ENCODE data around the gene SIN3A. TPM values are rescaled to one million over a fixed set of nuclear protein-coding genes. Genes with fewer than 3 reads are reported as not detected.
"Not testable (repeated sequence)": the region's sequence is repeated elsewhere in the genome, so short reads cannot be mapped to it uniquely, and the experiment has no call there.

SIN3A gene
- total and polyA plus RNA-seq, 9 of the 15 experiments (the other 6 are each of a cell fraction or from before 2014, with no cell fraction given) = 11.1 to 70.3 (median 25.3) TPM

GRCh38 chr15:75446151-75446550 lies 5.3 kb downstream of the SIN3A start:
- no TSS peak for BruUV-seq (replicated peaks)
- no peak for TF ChIP-seq PTBP1 (IDR thresholded peaks at IDR 0.05; ENCODE audit: low read depth, low read length)
- no peak for TF ChIP-seq MCM7 (IDR thresholded peaks at IDR 0.05)
- H3K27ac ChIP-seq (ENCODE audit: extremely low read depth, low read depth, low read length) = no peak overlapping the region
- peaks cover 18 to 20% of the 10 kb centered on the region in 2 experiments for H3K4me1 ChIP-seq (replicated peaks in 1 of 2; ENCODE audit: control insufficient read depth in 2 of 2, insufficient read depth in 2 of 2, low read length in 2 of 2)
- H4K20me1 ChIP-seq (replicated peaks; ENCODE audit: control insufficient read depth, insufficient read depth, low read length) = peaks cover 25% of the 10 kb centered on the region
- ATAC-seq = no peak
- DNase-seq (ENCODE audit: extremely low read depth in 1 of 4, low spot score in 3 of 4) = no peak
- peaks cover 41% of the 10 kb centered on the region for H3K36me3 ChIP-seq (ENCODE audit: control insufficient read depth, insufficient read depth, low read length)
- POLR2A ChIA-PET = interaction anchor here (0.6 to 1.4 kb wide), 6 partner anchors 9 to 103 kb away, joined by 3 to 5 read pairs (median 3); no protein-coding TSS in a partner anchor
- no peak overlapping the region for H3K4me3 ChIP-seq
- H3K4me2 ChIP-seq (ENCODE audit: insufficient read depth, low read length) = no peak overlapping the region; the same call in 1 of the 2 replicates
- H3K79me2 ChIP-seq (ENCODE audit: control insufficient read depth, insufficient read depth, low read length) = peaks cover 95% of the 10 kb centered on the region
- no peaks in the 10 kb centered on the region for H3K27me3 ChIP-seq (ENCODE audit: control insufficient read depth in 2 of 2, insufficient read depth in 2 of 2, low read length in 2 of 2)
- H3K9me3 ChIP-seq (replicated peaks; ENCODE audit: control insufficient read depth, insufficient read depth, low read depth, low read length) = no peaks in the 10 kb centered on the region
- peaks cover 10% of the 10 kb centered on the region for H3K9me1 ChIP-seq (ENCODE audit: control insufficient read depth, insufficient read depth, low read length)
- no peak overlapping the region for H3K9ac ChIP-seq (ENCODE audit: insufficient read depth in 1 of 2, low read depth in 2 of 2, low read length in 2 of 2)
- peak; percentile 15 for FAIRE-seq
- CTCF ChIA-PET (ENCODE audit: low intra/inter-chr PET ratio) = no interaction called here
- no peak overlapping the region for H2AFZ ChIP-seq (ENCODE audit: low read depth, low read length)
- WGBS (ENCODE audit: insufficient coverage, low coverage, missing lambda C conversion rate) = 54% methylated on average over 3 of the region's 3 CpGs
- intact Hi-C loops (cut with micrococcal nuclease) (no loop called here), in situ Hi-C loops (cut with MboI) (no loop called here)

DNA sequence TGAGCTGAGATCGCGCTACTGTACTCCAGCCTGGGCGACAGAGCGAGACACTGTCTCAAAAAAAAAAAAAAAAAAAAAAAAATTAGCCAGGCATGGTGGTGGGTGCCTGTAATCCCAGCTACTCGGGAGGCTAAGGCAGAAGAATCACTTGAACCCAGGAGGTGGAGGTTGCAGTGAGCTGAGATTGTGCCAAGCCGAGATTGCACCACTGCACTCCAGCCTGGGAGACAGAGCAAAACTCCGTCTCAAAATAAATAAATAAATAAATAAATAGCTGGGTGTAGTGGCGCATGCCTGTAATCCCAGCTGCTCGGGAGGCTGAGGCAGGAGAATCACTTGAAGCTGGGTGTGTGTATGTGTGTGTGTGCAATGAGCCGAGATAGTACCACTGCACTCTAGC lies 6.2 kb downstream of the SIN3A start:
- FAIRE-seq; in situ Hi-C loops (cut with MboI); H3K27ac ChIP-seq (ENCODE audit: extremely low read depth, low read depth, low read length); DNase-seq (ENCODE audit: extremely low read depth in 1 of 4, low spot score in 3 of 4); H3K4me2 ChIP-seq (ENCODE audit: insufficient read depth, low read length); H3K27me3 ChIP-seq (ENCODE audit: control insufficient read depth in 2 of 2, insufficient read depth in 2 of 2, low read length in 2 of 2); H3K9ac ChIP-seq (ENCODE audit: insufficient read depth in 1 of 2, low read depth in 2 of 2, low read length in 2 of 2); H3K4me3 ChIP-seq; CTCF ChIA-PET (ENCODE audit: low intra/inter-chr PET ratio); ATAC-seq; H2AFZ ChIP-seq (ENCODE audit: low read depth, low read length); H3K9me3 ChIP-seq (replicated peaks; ENCODE audit: control insufficient read depth, insufficient read depth, low read depth, low read length); intact Hi-C loops (cut with micrococcal nuclease); BruUV-seq (replicated peaks): not testable (repeated sequence)
- Histone ChIP-seq H3K36me3 (ENCODE audit: control insufficient read depth, insufficient read depth, low read length) (peaks cover 42% of the 10 kb centered on the region), H3K4me1 (replicated peaks in 1 of 2; ENCODE audit: control insufficient read depth in 2 of 2, insufficient read depth in 2 of 2, low read length in 2 of 2) (peaks cover 15 to 20% of the 10 kb centered on the region in 2 experiments), H3K9me1 (ENCODE audit: control insufficient read depth, insufficient read depth, low read length) (peaks cover 10% of the 10 kb centered on the region), H3K79me2 (ENCODE audit: control insufficient read depth, insufficient read depth, low read length) (peaks cover 97% of the 10 kb centered on the region), H4K20me1 (replicated peaks; ENCODE audit: control insufficient read depth, insufficient read depth, low read length) (peaks cover 21% of the 10 kb centered on the region)
- 84% methylated on average over 6 of the region's 10 CpGs for WGBS (ENCODE audit: insufficient coverage, low coverage, missing lambda C conversion rate)
- POLR2A ChIA-PET = interaction anchor here (0.6 to 0.9 kb wide), 2 partner anchors 8 to 103 kb away, joined by 3 to 4 read pairs; no protein-coding TSS in a partner anchor

All from K562 (cell line).